GM19395 (cell line): ENCODE measurements around the gene CEACAM21.

Experiments
- ATAC-seq: cut with Tn5 transposase; IDR thresholded peaks from one replicate; pipeline ENCODE4 v1.9.1; 2021; ENCODE audit warnings: mild to moderate bottlenecking, moderate library complexity; ENCODE audit not compliant: unreplicated experiment

The CEACAM21 gene

GRCh38 chr19:41584260-41584810 lies 8.4 kb downstream of the CEACAM21 start:
- ATAC-seq, result no peak

GRCh38 chr19:41584931-41585330 lies 9.0 kb downstream of the CEACAM21 start:
- no peak for ATAC-seq

- ATAC-seq, result no peak
These were observed 10.1 kb downstream of the CEACAM21 start for GRCh38 chr19:41586064-41586463.

GRCh38 chr19:41587101-41587837 lies 11.3 kb downstream of the CEACAM21 start:
- no peak for ATAC-seq

- no peak for ATAC-seq
These were observed 11.9 kb downstream of the CEACAM21 start for GRCh38 chr19:41587838-41588210.

GRCh38 chr19:41588497-41589209 lies 12.7 kb downstream of the CEACAM21 start:
- no peak for ATAC-seq

- no peak for ATAC-seq
These were observed 13.4 kb downstream of the CEACAM21 start for GRCh38 chr19:41589371-41589770.

GRCh38 chr19:41590936-41591335 lies 15.0 kb downstream of the CEACAM21 start:
- ATAC-seq, result no peak

- no peak for ATAC-seq
These were observed 16.1 kb downstream of the CEACAM21 start for GRCh38 chr19:41591951-41592562.

GRCh38 chr19:41595258-41595889 lies 19.4 kb downstream of the CEACAM21 start:
- peak; percentile 57 for ATAC-seq

- ATAC-seq, result no peak
These were observed 19.9 kb downstream of the CEACAM21 start for GRCh38 chr19:41595890-41596280.

GRCh38 chr19:41597600-41598041 lies 21.7 kb downstream of the CEACAM21 start:
- no peak for ATAC-seq

- ATAC-seq, result no peak
These were observed 23.4 kb downstream of the CEACAM21 start for GRCh38 chr19:41599175-41599966.

GRCh38 chr19:41601771-41602170 lies 25.8 kb downstream of the CEACAM21 start:
- ATAC-seq, result no peak

- ATAC-seq, result no peak
These were observed 28.9 kb downstream of the CEACAM21 start for GRCh38 chr19:41604831-41605230.

GRCh38 chr19:41606215-41606837 lies 30.4 kb downstream of the CEACAM21 start:
- no peak for ATAC-seq

GRCh38 chr19:41607668-41608067 lies 31.7 kb downstream of the CEACAM21 start:
- no peak for ATAC-seq

GRCh38 chr19:41610789-41611188 lies 34.8 kb downstream of the CEACAM21 start:
- ATAC-seq, result no peak

GRCh38 chr19:41612483-41612882 lies 36.5 kb downstream of the CEACAM21 start:
- ATAC-seq, result no peak

GRCh38 chr19:41615207-41615606 lies 39.2 kb downstream of the CEACAM21 start:
- ATAC-seq, result no peak
